ENCODE measurements around the gene PCP2.

- TF ChIP-seq CTCF (conservative IDR thresholded peaks at IDR 0.05 in 1 of 2, IDR thresholded peaks at IDR 0.05 in 1 of 2; ENCODE audit: low read depth in 1 of 2, low read length in 2 of 2), result no peak
- TF ChIP-seq EZH2 (IDR thresholded peaks at IDR 0.05; ENCODE audit: low read length, missing control alignments), result no peak
Observed at GRCh38 chr19:7678971-7679751, 45.6 kb upstream of the PCP2 start.

All from fibroblast of lung (primary cell).